GM21737 (cell line): ENCODE results near the gene AARS2.
A peak's percentile ranks its signal among the peaks of the same experiment; 100 is the strongest.
"Not testable (repeated sequence)": the region's sequence is repeated elsewhere in the genome, so short reads cannot be mapped to it uniquely, and the experiment has no call there.

Experiments
- ATAC-seq: cut with Tn5 transposase; IDR thresholded peaks from one replicate; pipeline ENCODE4 v1.9.1; 2021; ENCODE audit warnings: mild to moderate bottlenecking, moderate library complexity; ENCODE audit not compliant: unreplicated experiment

The AARS2 gene

GRCh38 chr6:44312901-44313788 is at the start of gene AARS2:
TSS of gene AARS2 (minus strand) at chr6:44313347. CDS start at chr6:44313323, 24 bp downstream.
- ATAC-seq = peak; percentile 90

GRCh38 chr6:44361947-44362346 is 48.8 kb upstream of the AARS2 start:
- ATAC-seq = no peak

DNA sequence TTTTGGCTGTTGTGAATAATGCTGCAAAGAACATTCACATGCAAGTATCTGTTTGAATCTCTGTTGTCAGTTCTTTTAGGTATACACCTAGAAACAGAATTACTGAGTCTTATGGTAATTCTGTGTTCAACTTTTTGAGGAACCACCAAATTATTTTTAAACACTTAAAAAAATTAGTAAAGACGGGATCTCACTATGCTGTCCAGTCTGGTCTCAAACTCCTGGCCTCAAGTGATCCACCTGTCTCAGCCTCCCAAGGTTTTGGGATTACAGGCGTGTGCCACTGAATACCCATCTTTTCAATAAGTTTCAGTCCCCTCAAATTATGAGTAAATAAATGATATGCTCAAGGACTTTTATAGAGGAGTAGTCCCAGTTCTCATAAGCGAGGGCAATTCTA is 46.8 kb upstream of the AARS2 start:
- no peak for ATAC-seq

DNA sequence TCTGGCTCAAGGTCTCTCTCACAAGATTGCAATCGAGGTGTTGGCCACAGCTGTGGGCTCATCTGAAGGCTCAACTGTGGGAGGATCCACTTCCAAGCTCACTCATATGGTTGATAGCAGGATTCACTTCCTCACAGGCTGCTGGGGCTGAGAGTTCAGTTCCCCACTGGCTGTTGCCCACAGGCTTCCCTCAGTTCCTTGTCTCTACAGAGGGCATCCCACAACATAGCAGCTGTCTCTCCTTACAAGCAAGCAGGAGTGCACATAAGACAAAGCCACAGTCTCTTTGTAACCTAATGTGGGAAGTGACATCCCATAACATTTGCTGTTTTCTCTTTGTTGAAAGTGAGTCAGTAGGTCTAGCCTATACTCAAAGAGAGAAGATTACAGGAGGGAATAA is 43.3 kb upstream of the AARS2 start:
- ATAC-seq = no peak

- no peak for ATAC-seq
Measured at GRCh38 chr6:44355640-44356039, 42.5 kb upstream of the AARS2 start.

GRCh38 chr6:44353336-44353735 is 40.2 kb upstream of the AARS2 start:
- ATAC-seq = no peak

DNA sequence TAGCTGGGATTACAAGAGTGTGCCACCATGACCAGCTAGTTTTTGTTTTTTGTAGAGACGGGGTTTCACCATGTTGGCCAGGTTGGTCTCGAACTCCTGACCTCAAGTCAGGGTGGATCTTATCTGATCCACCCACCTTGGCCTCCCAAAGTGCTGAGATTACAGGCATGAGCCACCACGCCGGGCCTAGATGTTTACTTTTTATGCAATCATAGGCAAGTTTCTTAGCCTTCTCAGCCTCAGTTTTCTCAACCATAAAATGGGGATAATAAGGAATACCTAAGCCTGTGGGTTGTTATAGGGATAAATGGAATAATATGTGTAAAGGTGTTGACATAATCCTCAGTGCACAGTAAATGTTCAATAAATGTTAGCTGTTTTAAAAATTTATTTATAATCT is 39.1 kb upstream of the AARS2 start:
- ATAC-seq = no peak

DNA sequence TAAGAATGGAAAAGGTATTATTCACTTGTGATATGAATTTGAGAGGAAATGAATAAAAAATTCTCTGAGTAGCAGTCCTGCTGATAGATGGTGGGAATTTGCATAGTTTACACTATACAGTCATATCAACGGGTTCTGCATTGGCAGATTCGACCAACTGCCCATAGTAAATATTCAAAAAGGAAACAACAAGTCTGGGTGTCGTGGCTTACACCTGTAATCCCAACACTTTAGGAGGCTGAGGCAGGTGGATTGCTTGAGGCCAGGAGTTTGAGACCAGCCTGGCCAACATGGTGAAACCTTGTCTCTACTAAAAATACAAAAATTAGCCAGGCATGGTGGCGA is 37.5 kb upstream of the AARS2 start:
- not testable (repeated sequence) for ATAC-seq

GRCh38 chr6:44349904-44350649 is 36.9 kb upstream of the AARS2 start:
- ATAC-seq = no peak

GRCh38 chr6:44346818-44347217 is 33.7 kb upstream of the AARS2 start:
- ATAC-seq = not testable (repeated sequence)

GRCh38 chr6:44342489-44342888 is 29.3 kb upstream of the AARS2 start, which contains the start of gene SPATS1:
TSS of gene SPATS1 (plus strand) at chr6:44342650. CDS start at chr6:44343096, 446 bp downstream.
- no peak for ATAC-seq

- ATAC-seq = no peak
Measured at GRCh38 chr6:44342052-44342451, 28.9 kb upstream of the AARS2 start.

GRCh38 chr6:44341095-44341890 is 28.1 kb upstream of the AARS2 start:
- ATAC-seq = no peak

DNA sequence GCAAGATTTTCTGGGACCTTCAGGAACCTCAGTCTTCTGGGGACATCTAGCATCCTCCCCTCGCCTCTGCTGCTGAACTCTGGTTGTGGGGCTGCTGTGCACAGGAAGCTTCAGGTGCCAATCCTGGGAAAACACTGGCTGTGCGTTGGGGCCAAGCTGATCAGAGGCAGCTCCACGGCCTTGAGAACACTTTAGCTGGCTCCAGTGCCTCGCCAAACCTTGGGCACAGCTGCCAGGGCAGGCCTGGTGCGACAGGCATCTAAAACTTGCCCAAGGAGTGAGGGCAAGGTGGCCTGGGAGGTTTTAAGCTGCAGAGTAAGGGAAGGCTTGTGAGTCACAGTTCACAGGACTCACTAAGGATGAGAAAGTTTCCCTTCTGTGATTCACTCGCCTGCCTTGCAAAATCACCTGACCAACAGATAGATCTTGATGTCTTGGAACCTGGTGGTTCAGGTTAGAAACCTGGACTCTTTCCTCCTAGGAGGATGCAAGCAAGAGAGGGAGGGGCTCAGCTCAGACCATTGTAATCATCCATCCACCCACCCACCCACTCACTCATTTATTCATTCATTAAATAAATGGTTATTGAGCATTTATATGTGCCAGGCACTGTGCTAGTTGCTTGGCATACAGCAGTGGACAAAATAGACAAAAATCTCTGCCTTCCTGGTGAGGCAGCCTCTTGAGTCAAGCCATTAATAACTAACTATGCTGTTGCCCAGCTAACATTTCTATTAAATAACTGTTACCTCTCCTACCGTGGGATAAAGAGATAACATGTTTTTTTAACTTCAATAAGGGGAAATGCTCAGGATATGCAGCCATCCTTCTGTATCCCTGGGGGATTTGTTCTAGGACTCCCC is 26.8 kb upstream of the AARS2 start:
- ATAC-seq = no peak

DNA sequence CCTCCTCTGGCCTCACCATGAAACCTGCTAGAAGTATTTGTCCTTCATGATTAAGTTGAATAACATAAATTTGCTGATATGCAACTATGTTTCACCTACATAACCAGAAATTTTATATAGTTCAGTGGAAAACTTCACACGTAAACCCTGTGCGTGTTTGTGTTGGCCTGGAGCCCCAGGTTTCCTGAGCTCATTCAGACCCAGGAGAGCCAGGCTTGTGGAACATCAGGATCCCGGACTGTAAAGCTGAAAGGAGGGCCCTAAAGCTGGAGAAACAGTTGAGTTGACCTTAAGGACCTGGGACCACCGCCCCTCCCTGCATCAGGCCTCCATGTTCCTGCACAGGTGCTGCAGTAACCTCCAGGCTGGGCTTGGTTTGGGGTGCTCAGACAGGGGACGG is 26.2 kb upstream of the AARS2 start:
- ATAC-seq = no peak

DNA sequence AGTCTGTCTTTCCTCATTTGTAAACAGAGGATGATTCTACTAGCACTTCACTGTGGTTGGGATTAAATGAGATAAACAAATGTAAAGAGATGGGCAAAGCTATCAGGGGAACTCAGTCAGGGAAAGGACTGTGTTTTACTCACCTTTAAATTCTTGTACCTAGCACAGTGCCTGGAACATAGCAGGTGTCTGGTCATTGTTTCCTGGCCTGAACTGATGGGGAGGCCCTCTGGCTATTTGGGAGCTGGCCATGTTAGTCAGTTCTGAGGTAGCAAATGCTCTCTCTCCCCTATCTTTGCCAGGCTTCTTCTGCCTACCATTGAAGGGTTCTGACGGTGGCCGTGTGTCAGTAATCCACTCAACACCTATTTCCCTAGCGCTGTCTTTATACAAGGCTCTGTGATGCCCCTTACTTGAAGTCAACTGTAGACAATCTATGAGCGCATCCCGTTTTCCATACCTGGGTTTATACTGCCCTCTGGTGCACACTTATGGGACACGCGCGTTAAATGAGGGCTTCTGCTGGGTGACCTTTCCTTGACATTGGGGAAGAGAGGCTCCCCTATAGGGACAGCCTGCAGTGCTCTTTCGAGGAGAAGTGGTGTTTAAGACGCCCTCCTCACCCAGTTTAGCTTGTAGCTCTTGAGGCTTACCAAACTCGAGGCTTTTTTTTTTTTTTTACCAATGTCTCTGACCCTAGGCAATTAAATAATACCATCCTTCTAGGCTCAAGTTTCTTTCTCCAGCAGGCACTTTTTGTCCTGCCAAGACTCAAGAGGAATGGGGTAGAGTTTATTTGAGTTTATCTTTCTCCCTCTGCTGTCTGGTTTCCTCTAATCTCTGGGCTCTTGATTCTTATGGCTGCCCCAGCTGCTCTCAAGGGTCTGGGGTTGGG is 25.3 kb upstream of the AARS2 start:
- no peak for ATAC-seq

- ATAC-seq = no peak
Measured at GRCh38 chr6:44335631-44336030, 22.5 kb upstream of the AARS2 start.

GRCh38 chr6:44333942-44334341 is 20.8 kb upstream of the AARS2 start:
- ATAC-seq = no peak

- ATAC-seq = no peak
Measured at GRCh38 chr6:44333273-44333919, 20.2 kb upstream of the AARS2 start.
